Mammary epithelial cell (primary cell): Measurements from ENCODE around the gene TARBP2.

Experiments
- CTCF ChIP-seq, 2 donors: IDR thresholded peaks in 1 of 2; conservative IDR thresholded peaks in 1 of 2; 2 replicates each; pipeline ENCODE4 v1.5.1; 2011 to 2012; ENCODE audit warnings: inconsistent platforms in 2 of 2, low read length in 2 of 2, mild to moderate bottlenecking in 2 of 2, control low read depth in 1 of 2, low read depth in 1 of 2; ENCODE audit not compliant: insufficient read depth in 1 of 2; ENCODE audit errors: extremely low read depth in 1 of 2
- EZH2 ChIP-seq: IDR thresholded peaks from 2 replicates; pipeline ENCODE4 v1.6.1; 2012; ENCODE audit warnings: low read length, inconsistent platforms, borderline replicate concordance

GRCh38 chr12:53505086-53505485 is 4.0 kb downstream of the TARBP2 start:
- no peak for TF ChIP-seq CTCF (conservative IDR thresholded peaks at IDR 0.05 in 1 of 2, IDR thresholded peaks at IDR 0.05 in 1 of 2; ENCODE audit: extremely low read depth in 1 of 2, insufficient read depth in 1 of 2, low read depth in 1 of 2, low read length in 2 of 2)
- no peak for TF ChIP-seq EZH2
